Sigmoid colon (tissue), 3 donors: Measurements from ENCODE around the gene PTH1R.

Experiments
- POLR2A ChIP-seq, 2 donors: fragments of 450-650 bp; IDR thresholded peaks; one replicate each; pipeline ENCODE4 v1.6.1; 2016; ENCODE audit warnings: antibody characterized with exemption in 2 of 2, mild to moderate bottlenecking in 2 of 2, moderate library complexity in 2 of 2
- TF ChIP-seq, protein P1 (sequence below), 4 experiments: fragments of 450-650 bp in 3 of 4; fragments of 200-600 bp in 1 of 4; IDR thresholded peaks; one replicate each; pipeline ENCODE4 v1.5.1; 2016 to 2019; ENCODE audit warnings: antibody characterized with exemption in 4 of 4, mild to moderate bottlenecking in 3 of 4, moderate library complexity in 2 of 4

GRCh38 chr3:46927718-46928073 is 50.2 kb downstream of the PTH1R start:
- TF ChIP-seq, protein P1, sequence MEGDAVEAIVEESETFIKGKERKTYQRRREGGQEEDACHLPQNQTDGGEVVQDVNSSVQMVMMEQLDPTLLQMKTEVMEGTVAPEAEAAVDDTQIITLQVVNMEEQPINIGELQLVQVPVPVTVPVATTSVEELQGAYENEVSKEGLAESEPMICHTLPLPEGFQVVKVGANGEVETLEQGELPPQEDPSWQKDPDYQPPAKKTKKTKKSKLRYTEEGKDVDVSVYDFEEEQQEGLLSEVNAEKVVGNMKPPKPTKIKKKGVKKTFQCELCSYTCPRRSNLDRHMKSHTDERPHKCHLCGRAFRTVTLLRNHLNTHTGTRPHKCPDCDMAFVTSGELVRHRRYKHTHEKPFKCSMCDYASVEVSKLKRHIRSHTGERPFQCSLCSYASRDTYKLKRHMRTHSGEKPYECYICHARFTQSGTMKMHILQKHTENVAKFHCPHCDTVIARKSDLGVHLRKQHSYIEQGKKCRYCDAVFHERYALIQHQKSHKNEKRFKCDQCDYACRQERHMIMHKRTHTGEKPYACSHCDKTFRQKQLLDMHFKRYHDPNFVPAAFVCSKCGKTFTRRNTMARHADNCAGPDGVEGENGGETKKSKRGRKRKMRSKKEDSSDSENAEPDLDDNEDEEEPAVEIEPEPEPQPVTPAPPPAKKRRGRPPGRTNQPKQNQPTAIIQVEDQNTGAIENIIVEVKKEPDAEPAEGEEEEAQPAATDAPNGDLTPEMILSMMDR (IDR thresholded peaks at IDR 0.05), result no peak
- no peak for TF ChIP-seq POLR2A (IDR thresholded peaks at IDR 0.05)
